SK-N-SH (cell line): ENCODE data around the gene CIB4. TPM values are rescaled to one million over a fixed set of nuclear protein-coding genes. Genes with fewer than 3 reads are reported as not detected.

Experiments
- CTCF ChIA-PET: fragments of 300-600, 350-600 bp; formaldehyde crosslinking; extraction: SDS; loops from one replicate; lab custom pipeline; 2021; lab: Yijun Ruan, JAX
- POLR2A ChIA-PET: fragments of 350-600 bp; sonication (Branson Sonifier 250); formaldehyde crosslinking; extraction: SDS; loops from one replicate; lab custom pipeline; 2020; ENCODE audit warnings: antibody characterized with exemption, inconsistent platforms; lab: Yijun Ruan, JAX
- DNase-seq: peaks from one replicate; pipeline ENCODE4 v3.0.0; 2012
- H2AFZ ChIP-seq: fragments of 200-600 bp; sonication (generic); 2 replicates; pipeline ENCODE4 v1.8.1; 2016; ENCODE audit warnings: antibody characterized with exemption, mild to moderate bottlenecking, low read depth
- H3F3A ChIP-seq: fragments of 200-600 bp; sonication (generic); replicated peaks from 2 replicates; pipeline ENCODE3; 2016; ENCODE audit warnings: antibody characterized with exemption, mild to moderate bottlenecking; ENCODE audit not compliant: insufficient read depth
- H3K27ac ChIP-seq, 2 experiments: fragments of 200-500 bp in 1 of 2; fragments of 200-600 bp in 1 of 2; sonication (Bioruptor generic) in 1 of 2; sonication (generic), shearing (Covaris generic) in 1 of 2; 2 replicates each; pipeline versions ENCODE4 v1.5.1 to v1.6.1; 2014 to 2016; ENCODE audit warnings: low read depth in 2 of 2, inconsistent platforms in 1 of 2, low read length in 1 of 2, mild to moderate bottlenecking in 1 of 2, mixed read lengths in 1 of 2
- H3K27me3 ChIP-seq: fragments of 200-600 bp; sonication (generic), shearing (Covaris generic); 2 replicates; pipeline ENCODE4 v1.6.1; 2016; ENCODE audit warnings: mixed run types; ENCODE audit not compliant: insufficient read depth
- H3K36me3 ChIP-seq, 2 experiments: fragments of 200-500 bp in 1 of 2; fragments of 200-600 bp in 1 of 2; sonication (Bioruptor generic) in 1 of 2; sonication (generic) in 1 of 2; replicated peaks in 1 of 2; 2 replicates each; pipeline versions ENCODE3 to v1.5.1; 2014 to 2016; ENCODE audit warnings: low read length in 1 of 2, mild to moderate bottlenecking in 1 of 2; ENCODE audit not compliant: insufficient read depth in 2 of 2, control insufficient read depth in 1 of 2
- H3K4me1 ChIP-seq, 2 experiments: fragments of 200-500 bp in 1 of 2; fragments of 200-600 bp in 1 of 2; sonication (Bioruptor generic) in 1 of 2; sonication (generic), shearing (Covaris generic) in 1 of 2; 2 replicates each; pipeline versions ENCODE4 v1.5.1 to v1.6.1; 2014 to 2016; ENCODE audit warnings: low read depth in 1 of 2, low read length in 1 of 2, mixed run types in 1 of 2; ENCODE audit not compliant: insufficient read depth in 2 of 2, control insufficient read depth in 1 of 2
- H3K4me2 ChIP-seq: fragments of 200-600 bp; sonication (generic), shearing (Covaris generic); 2 replicates; pipeline ENCODE4 v1.6.1; 2017; ENCODE audit warnings: mixed run types
- H3K4me3 ChIP-seq, 2 experiments: fragments of 200-500 bp in 1 of 2; fragments of 200-600 bp in 1 of 2; sonication (Bioruptor generic) in 1 of 2; sonication (generic), shearing (Covaris generic) in 1 of 2; 2 replicates each; pipeline versions ENCODE4 v1.5.1 to v1.8.1; 2014 to 2016; ENCODE audit warnings: low read depth in 2 of 2, inconsistent platforms in 1 of 2, low read length in 1 of 2, mild to moderate bottlenecking in 1 of 2, mixed read lengths in 1 of 2, moderate library complexity in 1 of 2
- H3K79me2 ChIP-seq: fragments of 200-600 bp; sonication (generic); 2 replicates; pipeline ENCODE4 v1.8.1; 2017; ENCODE audit warnings: mild to moderate bottlenecking; ENCODE audit not compliant: insufficient read depth
- H3K9ac ChIP-seq: fragments of 200-600 bp; sonication (generic); 2 replicates; pipeline ENCODE4 v1.6.1; 2017; ENCODE audit warnings: mixed run types
- H3K9me2 ChIP-seq: fragments of 200-600 bp; sonication (generic); 2 replicates; pipeline ENCODE4 v1.6.1; 2017; ENCODE audit warnings: mixed run types
- H3K9me3 ChIP-seq: fragments of 200-600 bp; sonication (generic); 2 replicates; pipeline ENCODE4 v1.6.1; 2017; ENCODE audit warnings: mixed run types, mild to moderate bottlenecking, moderate library complexity
- H4K20me1 ChIP-seq: fragments of 200-600 bp; sonication (generic); 2 replicates; pipeline ENCODE4 v1.6.1; 2017; ENCODE audit warnings: mild to moderate bottlenecking, mixed run types; ENCODE audit not compliant: insufficient read depth
- EP300 ChIP-seq, 2 experiments: IDR thresholded peaks; 2 replicates each; pipeline versions ENCODE4 v1.4.0 to v1.6.1; 2012; ENCODE audit warnings: borderline replicate concordance in 1 of 2, low read depth in 1 of 2, low read length in 1 of 2
- FOSL2 ChIP-seq: IDR thresholded peaks from 2 replicates; pipeline ENCODE4 v1.4.0; 2012; ENCODE audit warnings: low read depth, mild to moderate bottlenecking, moderate library complexity, borderline replicate concordance
- GABPA ChIP-seq: IDR thresholded peaks from 2 replicates; pipeline ENCODE4 v1.4.0; 2012; ENCODE audit warnings: low read depth, mild to moderate bottlenecking
- GATA2 ChIP-seq: sonication (generic); formaldehyde crosslinking; IDR thresholded peaks from 2 replicates; pipeline ENCODE4 v1.5.0; 2020; ENCODE audit warnings: mild to moderate bottlenecking, missing genetic modification reagents
- MXI1 ChIP-seq: IDR thresholded peaks from 2 replicates; pipeline ENCODE4 v1.6.1; 2012; ENCODE audit warnings: mild to moderate bottlenecking, low read depth, low read length, improper control_type of control experiment
- SMC3 ChIP-seq: IDR thresholded peaks from 2 replicates; pipeline ENCODE4 v1.6.1; 2012; ENCODE audit warnings: low read depth, low read length, improper control_type of control experiment
- WGBS: methylation state at CpG from one replicate; pipeline ENCODE4 v1.1.6; 2017; ENCODE audit warnings: low lambda C conversion rate; 5-methylcytosine and 5-hydroxymethylcytosine counted together
- polyA plus RNA-seq, 3 experiments: library from polyadenylated mRNA; depleted of rRNA; stranded (reverse); fragments of >200 nt; gene quantifications; 2 replicates each; pipeline ENCODE4 v1.2.3, GENCODE V29; 2012
- TF ChIP-seq, protein P1 (sequence below): IDR thresholded peaks from 2 replicates; pipeline ENCODE4; 2012

The CIB4 gene
- polyA plus RNA-seq, 1 of the 3 experiments (the other 2 are of a cell fraction), result not detected

DNA sequence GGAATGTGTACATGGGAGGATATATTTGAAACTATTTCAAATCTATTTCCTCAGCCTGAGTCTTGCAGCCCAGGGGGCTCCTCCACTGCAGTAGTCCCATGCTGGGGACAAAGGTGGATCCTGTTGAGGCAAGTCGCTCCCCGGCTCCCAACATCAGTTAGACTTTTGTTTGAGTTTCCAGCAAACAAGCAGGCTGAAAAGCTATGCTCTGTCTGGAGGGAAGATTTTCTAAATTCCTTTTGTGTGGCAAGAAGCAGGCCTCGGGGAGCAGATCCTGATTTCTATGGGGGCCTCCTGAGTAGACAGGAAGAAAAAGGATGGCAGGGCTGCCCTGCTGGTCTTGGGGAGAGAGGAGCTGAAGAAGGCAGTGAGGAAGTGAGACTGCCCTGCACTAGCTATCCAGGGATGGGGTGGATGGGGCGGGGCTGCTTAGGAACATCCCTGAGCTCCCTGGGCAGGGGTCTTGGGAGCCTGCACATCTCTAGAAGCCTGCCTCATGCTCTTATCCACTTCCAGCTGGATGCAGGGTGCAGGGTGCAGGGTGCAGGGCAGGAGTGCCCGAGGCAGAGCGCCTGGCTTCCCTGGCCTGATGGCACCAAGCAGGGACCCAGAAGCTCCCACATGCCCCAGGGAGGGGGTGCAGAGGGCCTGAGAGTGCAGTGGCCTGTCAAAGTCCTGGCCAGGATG, 6.0 kb upstream of the CIB4 start:
- Histone ChIP-seq H2AFZ (no peak overlapping the region), H3K4me3 (no peak overlapping the region), H3K9ac (no peak overlapping the region), H3K4me1 (peaks cover 0 to 26% of the 10 kb centered on the region in 2 experiments; a peak in 2 of 4 replicates), H4K20me1 (no peaks in the 10 kb centered on the region), H3K79me2 (no peaks in the 10 kb centered on the region), H3K4me2 (no peak overlapping the region), H3K9me2 (no peaks in the 10 kb centered on the region), H3K36me3 (no peaks in the 10 kb centered on the region), H3K27ac (no peak overlapping the region), H3K27me3 (peaks cover 51% of the 10 kb centered on the region; the same call in 1 of the 2 replicates), H3F3A (no peaks in the 10 kb centered on the region), H3K9me3 (no peaks in the 10 kb centered on the region)
- WGBS, result 59% methylated on average over 6 of the region's 6 CpGs
- CTCF ChIA-PET, result interaction anchor here (1.0 to 5.5 kb wide), 5 partner anchors 15 to 98 kb away, joined by 3 to 32 read pairs (median 13); no protein-coding TSS in a partner anchor
- TF ChIP-seq GABPA (no peak), EP300 (IDR thresholded peaks at IDR 0.05; ENCODE audit: borderline replicate concordance in 1 of 2, low read depth in 1 of 2, low read length in 1 of 2) (no peak), FOSL2 (no peak)
- TF ChIP-seq, protein P1, sequence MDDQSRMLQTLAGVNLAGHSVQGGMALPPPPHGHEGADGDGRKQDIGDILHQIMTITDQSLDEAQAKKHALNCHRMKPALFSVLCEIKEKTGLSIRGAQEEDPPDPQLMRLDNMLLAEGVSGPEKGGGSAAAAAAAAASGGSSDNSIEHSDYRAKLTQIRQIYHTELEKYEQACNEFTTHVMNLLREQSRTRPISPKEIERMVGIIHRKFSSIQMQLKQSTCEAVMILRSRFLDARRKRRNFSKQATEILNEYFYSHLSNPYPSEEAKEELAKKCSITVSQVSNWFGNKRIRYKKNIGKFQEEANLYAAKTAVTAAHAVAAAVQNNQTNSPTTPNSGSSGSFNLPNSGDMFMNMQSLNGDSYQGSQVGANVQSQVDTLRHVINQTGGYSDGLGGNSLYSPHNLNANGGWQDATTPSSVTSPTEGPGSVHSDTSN, result no peak
- POLR2A ChIA-PET, result interaction anchor here (0.7 to 1.1 kb wide), 2 partner anchors 10 to 38 kb away, joined by 3 read pairs; no protein-coding TSS in a partner anchor
- DNase-seq, result no peak

DNA sequence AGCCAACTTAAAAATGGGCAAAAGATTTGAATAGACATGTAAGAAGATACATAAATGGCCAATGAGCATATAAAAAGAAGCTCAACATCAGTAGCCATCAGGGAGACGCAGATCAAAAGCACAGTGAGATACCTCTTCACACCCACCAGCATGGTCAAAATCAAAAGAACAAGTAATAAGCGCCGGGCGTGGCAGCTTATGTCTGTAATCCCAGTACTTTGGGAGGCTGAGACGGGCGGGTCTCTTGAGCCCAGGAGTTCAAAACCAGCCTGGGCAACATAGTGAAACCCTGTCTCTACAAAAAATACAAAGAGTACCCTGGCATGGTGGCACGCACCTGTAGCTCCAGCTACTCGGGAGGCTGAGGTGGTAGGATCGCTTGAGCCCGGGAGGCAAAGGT, 4.6 kb upstream of the CIB4 start:
- DNase-seq, result no peak
- H3K79me2 ChIP-seq, result no peaks in the 10 kb centered on the region
- CTCF ChIA-PET, result interaction anchor here (1.2 to 5.5 kb wide), 4 partner anchors 8 to 99 kb away, joined by 5 to 32 read pairs (median 14); no protein-coding TSS in a partner anchor

DNA sequence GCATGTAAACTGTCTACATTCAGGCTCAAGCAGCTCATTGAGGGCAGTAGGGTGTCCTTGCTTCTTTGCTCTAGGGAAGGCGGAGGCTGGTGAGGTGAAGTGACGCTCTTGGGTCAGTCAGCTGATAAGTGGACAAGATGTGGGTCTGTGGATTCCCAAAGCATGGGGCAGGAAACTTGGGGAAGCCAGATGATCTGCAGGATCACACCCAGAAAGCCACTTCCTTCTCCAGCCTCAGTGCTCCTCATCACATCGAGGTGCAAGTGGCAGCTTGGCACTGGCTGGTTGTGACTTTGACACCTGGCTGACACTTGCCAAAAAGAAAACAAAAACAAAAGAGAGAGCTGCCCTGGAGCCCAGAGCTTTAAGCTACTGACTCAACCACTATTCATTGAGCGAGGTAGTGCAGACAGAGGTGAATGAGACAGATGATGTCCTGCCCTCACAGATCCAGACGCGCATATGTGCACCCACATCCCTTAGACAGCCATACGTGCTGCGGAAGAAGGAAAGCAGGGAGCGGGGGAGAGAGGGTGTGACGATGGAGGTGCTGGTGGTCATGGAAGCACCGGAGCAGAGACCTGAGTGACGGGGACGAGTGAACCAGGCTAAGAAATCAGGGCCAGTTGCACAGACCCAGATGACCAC, 3.1 kb upstream of the CIB4 start:
- H3K36me3 ChIP-seq, result no peaks in the 10 kb centered on the region
- H3K27ac ChIP-seq, result no peak overlapping the region
- POLR2A ChIA-PET, result no interaction called here
- H3K9ac ChIP-seq, result no peak overlapping the region
- H3K4me3 ChIP-seq, result no peak overlapping the region
- CTCF ChIA-PET, result interaction anchor here (0.5 to 1.6 kb wide), 4 partner anchors 30 to 159 kb away, joined by 3 to 4 read pairs (median 4); no protein-coding TSS in a partner anchor
- no peaks in the 10 kb centered on the region for H4K20me1 ChIP-seq
- H3K4me1 ChIP-seq, result peaks cover 0 to 17% of the 10 kb centered on the region in 2 experiments; a peak in 1 of 4 replicates
- no peak for TF ChIP-seq GATA2 (CRISPR knock-in tag)
- no peaks in the 10 kb centered on the region for H3K9me2 ChIP-seq
- H3F3A ChIP-seq, result no peaks in the 10 kb centered on the region
- no peak for DNase-seq
- 68% methylated on average over 13 of the region's 13 CpGs for WGBS
- no peak overlapping the region for H2AFZ ChIP-seq
- H3K79me2 ChIP-seq, result no peaks in the 10 kb centered on the region
- no peak overlapping the region for H3K4me2 ChIP-seq
- H3K27me3 ChIP-seq, result peaks cover 40% of the 10 kb centered on the region; the same call in 1 of the 2 replicates
- H3K9me3 ChIP-seq, result no peaks in the 10 kb centered on the region

More for the DNA sequence above, 4.6 kb upstream of the CIB4 start:
- Histone ChIP-seq H3K9ac (no peak overlapping the region), H3K4me3 (no peak overlapping the region), H3K4me1 (peaks cover 0 to 19% of the 10 kb centered on the region in 2 experiments; a peak in 1 of 4 replicates), H3F3A (no peaks in the 10 kb centered on the region), H3K4me2 (no peak overlapping the region), H3K27ac (no peak overlapping the region), H4K20me1 (no peaks in the 10 kb centered on the region), H3K9me3 (no peaks in the 10 kb centered on the region), H3K27me3 (peaks cover 40% of the 10 kb centered on the region; the same call in 1 of the 2 replicates), H3K36me3 (no peaks in the 10 kb centered on the region)
- POLR2A ChIA-PET, result no interaction called here
- 65% methylated on average over 10 of the region's 10 CpGs for WGBS
- no peak for TF ChIP-seq SMC3
- TF ChIP-seq FOSL2, result no peak
- TF ChIP-seq MXI1, result no peak
- TF ChIP-seq, all 33 proteins: peak for 0
- Histone ChIP-seq H2AFZ (no peak overlapping the region), H3K9me2 (no peaks in the 10 kb centered on the region)
